Neural cell (in vitro differentiated cells): ENCODE data around the gene MRPL3.

Experiments
- EP300 ChIP-seq: fragments of 450-650 bp; conservative IDR thresholded peaks from 2 replicates; pipeline ENCODE4 v1.6.1; 2014; ENCODE audit warnings: antibody characterized with exemption, mild to moderate bottlenecking, moderate library complexity; ENCODE audit not compliant: poor library complexity, severe bottlenecking
- EZH2 ChIP-seq: fragments of 200-600, 300-800 bp; shearing (Covaris generic), sonication (generic); IDR thresholded peaks from 2 replicates; pipeline ENCODE4 v1.6.1; 2014; ENCODE audit warnings: antibody characterized with exemption, low read length, borderline replicate concordance, mild to moderate bottlenecking; ENCODE audit not compliant: insufficient read depth, poor library complexity, severe bottlenecking
- MXI1 ChIP-seq: fragments of 450-650 bp; conservative IDR thresholded peaks from 2 replicates; pipeline ENCODE4 v1.6.1; 2014; ENCODE audit warnings: antibody characterized with exemption, mild to moderate bottlenecking; ENCODE audit not compliant: poor library complexity, severe bottlenecking
- POLR2AphosphoS5 ChIP-seq: IDR thresholded peaks from 2 replicates; pipeline ENCODE4 v1.6.1; 2012
- RAD21 ChIP-seq: fragments of 450-650 bp; conservative IDR thresholded peaks from 2 replicates; pipeline ENCODE4 v1.6.1; 2014; ENCODE audit warnings: antibody characterized with exemption, mild to moderate bottlenecking, moderate library complexity
- SMC3 ChIP-seq: fragments of 450-650 bp; conservative IDR thresholded peaks from 2 replicates; pipeline ENCODE4 v1.6.1; 2014; ENCODE audit warnings: antibody characterized with exemption, mild to moderate bottlenecking, moderate library complexity; ENCODE audit not compliant: poor library complexity
- TAF1 ChIP-seq: IDR thresholded peaks from 2 replicates; pipeline ENCODE4 v1.6.1; 2012; ENCODE audit warnings: low read depth
- TF ChIP-seq, protein P1 (sequence below): fragments of 450-650 bp; IDR thresholded peaks from 2 replicates; pipeline ENCODE4 v1.5.1; 2014; ENCODE audit warnings: antibody characterized with exemption, mild to moderate bottlenecking, moderate library complexity; ENCODE audit not compliant: poor library complexity, severe bottlenecking
- TF ChIP-seq, protein P2 (sequence below): IDR thresholded peaks from 2 replicates; pipeline ENCODE4 v1.6.1; 2012; ENCODE audit warnings: borderline replicate concordance

DNA sequence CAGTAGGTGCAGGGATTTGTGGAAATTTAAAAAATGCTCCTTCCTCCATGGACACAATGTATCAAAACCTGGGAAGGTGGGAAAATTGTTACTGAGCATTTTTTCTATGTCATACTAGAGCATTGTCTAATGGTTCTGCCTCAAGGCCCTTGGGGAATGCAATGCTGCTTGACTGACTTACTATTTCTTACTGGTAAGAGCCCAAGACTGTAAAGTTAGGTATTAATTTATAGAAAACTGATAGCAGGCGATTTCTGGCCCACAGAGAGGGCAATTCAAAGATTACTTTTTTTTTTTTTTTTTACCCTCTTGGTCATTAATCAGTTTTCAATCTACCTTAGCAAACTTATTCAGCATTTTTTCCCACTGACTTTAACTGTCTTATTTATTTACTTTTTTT lies 38.5 kb upstream of the MRPL3 start:
- TF ChIP-seq EZH2 (no peak), TAF1 (no peak), RAD21 (no peak), POLR2AphosphoS5 (no peak), EP300 (no peak), MXI1 (no peak), SMC3 (no peak)
- TF ChIP-seq, protein P1, sequence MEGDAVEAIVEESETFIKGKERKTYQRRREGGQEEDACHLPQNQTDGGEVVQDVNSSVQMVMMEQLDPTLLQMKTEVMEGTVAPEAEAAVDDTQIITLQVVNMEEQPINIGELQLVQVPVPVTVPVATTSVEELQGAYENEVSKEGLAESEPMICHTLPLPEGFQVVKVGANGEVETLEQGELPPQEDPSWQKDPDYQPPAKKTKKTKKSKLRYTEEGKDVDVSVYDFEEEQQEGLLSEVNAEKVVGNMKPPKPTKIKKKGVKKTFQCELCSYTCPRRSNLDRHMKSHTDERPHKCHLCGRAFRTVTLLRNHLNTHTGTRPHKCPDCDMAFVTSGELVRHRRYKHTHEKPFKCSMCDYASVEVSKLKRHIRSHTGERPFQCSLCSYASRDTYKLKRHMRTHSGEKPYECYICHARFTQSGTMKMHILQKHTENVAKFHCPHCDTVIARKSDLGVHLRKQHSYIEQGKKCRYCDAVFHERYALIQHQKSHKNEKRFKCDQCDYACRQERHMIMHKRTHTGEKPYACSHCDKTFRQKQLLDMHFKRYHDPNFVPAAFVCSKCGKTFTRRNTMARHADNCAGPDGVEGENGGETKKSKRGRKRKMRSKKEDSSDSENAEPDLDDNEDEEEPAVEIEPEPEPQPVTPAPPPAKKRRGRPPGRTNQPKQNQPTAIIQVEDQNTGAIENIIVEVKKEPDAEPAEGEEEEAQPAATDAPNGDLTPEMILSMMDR = no peak
- TF ChIP-seq, protein P2, sequence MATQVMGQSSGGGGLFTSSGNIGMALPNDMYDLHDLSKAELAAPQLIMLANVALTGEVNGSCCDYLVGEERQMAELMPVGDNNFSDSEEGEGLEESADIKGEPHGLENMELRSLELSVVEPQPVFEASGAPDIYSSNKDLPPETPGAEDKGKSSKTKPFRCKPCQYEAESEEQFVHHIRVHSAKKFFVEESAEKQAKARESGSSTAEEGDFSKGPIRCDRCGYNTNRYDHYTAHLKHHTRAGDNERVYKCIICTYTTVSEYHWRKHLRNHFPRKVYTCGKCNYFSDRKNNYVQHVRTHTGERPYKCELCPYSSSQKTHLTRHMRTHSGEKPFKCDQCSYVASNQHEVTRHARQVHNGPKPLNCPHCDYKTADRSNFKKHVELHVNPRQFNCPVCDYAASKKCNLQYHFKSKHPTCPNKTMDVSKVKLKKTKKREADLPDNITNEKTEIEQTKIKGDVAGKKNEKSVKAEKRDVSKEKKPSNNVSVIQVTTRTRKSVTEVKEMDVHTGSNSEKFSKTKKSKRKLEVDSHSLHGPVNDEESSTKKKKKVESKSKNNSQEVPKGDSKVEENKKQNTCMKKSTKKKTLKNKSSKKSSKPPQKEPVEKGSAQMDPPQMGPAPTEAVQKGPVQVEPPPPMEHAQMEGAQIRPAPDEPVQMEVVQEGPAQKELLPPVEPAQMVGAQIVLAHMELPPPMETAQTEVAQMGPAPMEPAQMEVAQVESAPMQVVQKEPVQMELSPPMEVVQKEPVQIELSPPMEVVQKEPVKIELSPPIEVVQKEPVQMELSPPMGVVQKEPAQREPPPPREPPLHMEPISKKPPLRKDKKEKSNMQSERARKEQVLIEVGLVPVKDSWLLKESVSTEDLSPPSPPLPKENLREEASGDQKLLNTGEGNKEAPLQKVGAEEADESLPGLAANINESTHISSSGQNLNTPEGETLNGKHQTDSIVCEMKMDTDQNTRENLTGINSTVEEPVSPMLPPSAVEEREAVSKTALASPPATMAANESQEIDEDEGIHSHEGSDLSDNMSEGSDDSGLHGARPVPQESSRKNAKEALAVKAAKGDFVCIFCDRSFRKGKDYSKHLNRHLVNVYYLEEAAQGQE = no peak
